GM21717 (cell line): Measurements from ENCODE around the gene CD82.
A peak's percentile ranks its signal among the peaks of the same experiment; 100 is the strongest.

ENCODE experiments used
- ATAC-seq: cut with Tn5 transposase; IDR thresholded peaks from one replicate; pipeline ENCODE4 v1.9.1; 2021; ENCODE audit warnings: mild to moderate bottlenecking, moderate library complexity; ENCODE audit not compliant: unreplicated experiment

CD82 gene

GRCh38 chr11:44614281-44614775 is 48.9 kb downstream of the CD82 start:
- ATAC-seq, result no peak

- no peak for ATAC-seq
Measured at GRCh38 chr11:44615041-44615755, 49.7 kb downstream of the CD82 start.

- ATAC-seq, result no peak
Measured at GRCh38 chr11:44615913-44616791, 50.7 kb downstream of the CD82 start.

GRCh38 chr11:44617671-44618461 is 52.4 kb downstream of the CD82 start:
- ATAC-seq, result no peak

- ATAC-seq, result no peak
Measured at GRCh38 chr11:44618561-44619425, 53.3 kb downstream of the CD82 start.

GRCh38 chr11:44620328-44620725 is 54.9 kb downstream of the CD82 start:
- no peak for ATAC-seq

GRCh38 chr11:44621140-44621681 is 55.7 kb downstream of the CD82 start:
- no peak for ATAC-seq

GRCh38 chr11:44621784-44622183 is 56.3 kb downstream of the CD82 start:
- ATAC-seq, result no peak

GRCh38 chr11:44622190-44622650 is 56.8 kb downstream of the CD82 start:
- no peak for ATAC-seq

GRCh38 chr11:44622721-44623258 is 57.3 kb downstream of the CD82 start:
- ATAC-seq, result no peak

GRCh38 chr11:44623341-44623730 is 57.9 kb downstream of the CD82 start:
- ATAC-seq, result no peak

- ATAC-seq, result no peak
Measured at GRCh38 chr11:44623731-44624491, 58.4 kb downstream of the CD82 start.

GRCh38 chr11:44624761-44625221 is 59.3 kb downstream of the CD82 start:
- no peak for ATAC-seq

GRCh38 chr11:44625759-44626523 is 60.5 kb downstream of the CD82 start:
- ATAC-seq, result no peak

GRCh38 chr11:44626645-44627044 is 61.2 kb downstream of the CD82 start:
- no peak for ATAC-seq

GRCh38 chr11:44627165-44627789 is 61.8 kb downstream of the CD82 start:
- ATAC-seq, result no peak

- ATAC-seq, result peak; percentile 52
Measured at GRCh38 chr11:44627911-44628729, 62.7 kb downstream of the CD82 start.
